Kidney (tissue), 14 donors: ENCODE results near the gene FBXL16. TPM values are rescaled to one million over a fixed set of nuclear protein-coding genes. Genes with fewer than 3 reads are reported as not detected.

Experiments
- DNase-seq, 5 donors: peaks; one replicate each; pipeline ENCODE4 v3.0.0-alpha.2; 2013 to 2020
- FAIRE-seq: peaks from 2 replicates; lab custom pipeline; 2012; peaks lifted over from hg19 to GRCh38; lab: Jason Lieb, UNC
- H3K27ac ChIP-seq, 2 donors: one replicate each; pipeline ENCODE4 v1.7.0; 2013; ENCODE audit warnings: low read depth in 2 of 2, low read length in 2 of 2, inconsistent platforms in 1 of 2
- H3K27me3 ChIP-seq: one replicate; pipeline ENCODE4 v1.7.1; 2013; ENCODE audit warnings: low read length, inconsistent platforms; ENCODE audit not compliant: control insufficient read depth, insufficient read depth
- H3K36me3 ChIP-seq, 3 donors: one replicate each; pipeline versions ENCODE4 v1.7.0 to v1.7.1; 2013; ENCODE audit warnings: low read length in 3 of 3, control low read depth in 1 of 3, inconsistent platforms in 1 of 3; ENCODE audit not compliant: insufficient read depth in 3 of 3, control insufficient read depth in 2 of 3
- H3K4me1 ChIP-seq, 3 donors: one replicate each; pipeline versions ENCODE4 v1.7.0 to v1.7.1; 2013; ENCODE audit warnings: low read length in 3 of 3, inconsistent platforms in 1 of 3, low read depth in 1 of 3; ENCODE audit not compliant: control insufficient read depth in 2 of 3, insufficient read depth in 2 of 3
- H3K4me3 ChIP-seq, 3 donors: one replicate each; pipeline versions ENCODE4 v1.7.0 to v1.8.1; 2013; ENCODE audit warnings: low read length in 3 of 3, control low read depth in 1 of 3, inconsistent platforms in 1 of 3
- H3K9ac ChIP-seq, 3 donors: one replicate each; pipeline versions ENCODE4 v1.7.0 to v1.7.1; 2013; ENCODE audit warnings: low read length in 3 of 3, control low read depth in 1 of 3, inconsistent platforms in 1 of 3
- H3K9me3 ChIP-seq, 3 donors: one replicate each; pipeline versions ENCODE4 v1.7.0 to v1.7.1; 2013; ENCODE audit warnings: low read length in 3 of 3, control low read depth in 1 of 3, inconsistent platforms in 1 of 3; ENCODE audit not compliant: control insufficient read depth in 2 of 3, insufficient read depth in 1 of 3
- CTCF ChIP-seq: IDR thresholded peaks from 3 replicates; pipeline ENCODE4 v1.5.1; 2012; ENCODE audit warnings: mild to moderate bottlenecking, moderate library complexity, borderline replicate concordance; ENCODE audit not compliant: insufficient read depth; ENCODE audit errors: extremely low read depth
- intact Hi-C: fragments of 100-400 bp; cut with DNase I; formaldehyde crosslinking; loops from one replicate; pipeline ENCODE4 v1.11.1; 2022
- polyA plus RNA-seq: library from polyadenylated mRNA; stranded (reverse); fragments of 350-450 nt; fragmentation: Illumina TruSeq; extraction: RNeasy Lipid Tissue Mini Kit (QIAGEN cat#74804); gene quantifications from one replicate; pipeline ENCODE4 v1.2.3, GENCODE V29; 2014; ENCODE audit warnings: low read depth, low replicate concordance; ENCODE audit not compliant: insufficient read depth
- total RNA-seq: library from RNA; stranded (reverse); fragmentation: NEBNext Ultra II Directional; extraction: Animal tissue kit (Norgen Biotek cat#: 25700); gene quantifications from one replicate; pipeline ENCODE4 v1.2.1, GENCODE V29; 2021
- donor health status: control.
- donor health status: control.
- donor health status: control.
- donor health status: control.
- donor health status: control.
- donor health status: DM: yes; HTN: yes; CAD: no.
- donor health status: Normal renal cell carcinoma (clear cell type).

The FBXL16 gene
- total and polyA plus RNA-seq, 2 donors from 2014 or later = 12.0 to 44.9 TPM

DNA sequence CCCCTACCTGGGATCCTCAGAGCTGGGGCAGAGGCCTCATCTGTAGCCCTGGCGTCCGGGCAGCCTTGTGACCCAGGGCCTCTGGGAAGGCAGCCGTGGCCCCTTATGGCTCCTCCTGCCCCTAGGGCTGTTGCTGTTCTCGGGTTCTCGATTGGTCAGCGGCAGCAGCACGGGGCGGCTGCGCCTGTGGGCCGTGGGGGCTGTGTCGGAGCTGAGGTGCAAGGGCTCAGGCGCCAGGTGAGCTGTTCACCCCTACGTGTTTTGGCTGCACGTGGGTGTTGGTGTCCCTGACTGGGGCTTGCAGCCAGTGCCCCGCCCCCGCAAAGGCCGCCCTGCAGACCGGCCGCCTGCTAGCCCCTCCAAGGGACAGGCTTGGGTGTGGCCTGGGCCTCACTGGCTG lies 43.5 kb downstream of the FBXL16 start:
- Histone ChIP-seq H3K36me3 (no peaks in the 10 kb centered on the region), H3K9ac (no peak overlapping the region), H3K4me1 (peaks cover 0 to 10% (median 0%) of the 10 kb centered on the region in 3 donors), H3K4me3 (no peak overlapping the region), H3K9me3 (no peaks in the 10 kb centered on the region), H3K27ac (no peak overlapping the region), H3K27me3 (no peaks in the 10 kb centered on the region)
- DNase-seq (no peak), FAIRE-seq (no peak)
- intact Hi-C loops = no loop called here
- TF ChIP-seq CTCF = no peak

DNA sequence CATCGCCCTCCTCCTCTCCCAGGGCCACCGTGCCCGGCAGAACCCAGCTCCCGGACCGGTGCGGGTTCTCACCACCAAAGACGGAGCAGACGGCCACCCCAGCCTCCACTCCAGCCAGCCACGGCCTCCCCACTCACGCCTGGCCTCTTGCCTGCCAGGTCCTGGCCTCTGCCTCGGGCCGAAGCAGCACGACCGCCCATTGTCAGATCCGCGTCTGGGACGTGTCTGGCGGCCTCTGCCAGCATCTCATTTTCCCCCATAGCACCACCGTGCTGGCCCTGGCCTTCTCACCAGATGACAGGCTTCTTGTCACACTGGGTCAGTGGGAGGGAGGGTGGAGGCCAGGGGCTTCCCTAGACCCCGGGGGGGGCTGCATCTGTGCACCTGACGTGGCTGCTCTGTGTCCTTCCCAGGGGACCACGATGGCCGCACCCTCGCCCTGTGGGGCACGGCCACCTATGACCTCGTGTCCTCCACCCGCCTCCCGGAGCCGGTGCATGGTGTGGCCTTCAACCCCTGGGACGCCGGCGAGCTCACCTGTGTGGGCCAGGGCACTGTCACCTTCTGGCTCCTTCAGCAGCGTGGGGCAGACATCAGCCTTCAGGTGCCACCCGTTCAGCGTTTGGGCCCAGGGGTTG lies 44.3 kb downstream of the FBXL16 start:
- Histone ChIP-seq H3K9me3 (no peaks in the 10 kb centered on the region), H3K27me3 (no peaks in the 10 kb centered on the region), H3K4me3 (no peak overlapping the region), H3K9ac (peak overlapping the region in 1 of 3 donors; percentile 19), H3K4me1 (peaks cover 0 to 10% (median 0%) of the 10 kb centered on the region in 3 donors), H3K36me3 (no peaks in the 10 kb centered on the region), H3K27ac (peak overlapping the region in 1 of 2 donors; percentile 13)
- DNase-seq (no peak), FAIRE-seq (no peak)
- intact Hi-C loops = no loop called here
- TF ChIP-seq CTCF = no peak

GRCh38 chr16:660459-661183 lies 45.0 kb downstream of the FBXL16 start:
- no peak for FAIRE-seq
- intact Hi-C loops = no loop called here
- Histone ChIP-seq H3K4me3 (no peak overlapping the region), H3K36me3 (no peaks in the 10 kb centered on the region), H3K27me3 (no peaks in the 10 kb centered on the region), H3K27ac (no peak overlapping the region), H3K9me3 (no peaks in the 10 kb centered on the region), H3K4me1 (peaks cover 0 to 10% (median 0%) of the 10 kb centered on the region in 3 donors), H3K9ac (no peak overlapping the region)
- peak; percentile 67 for TF ChIP-seq CTCF
- peak; percentile 89 to 98 (median 94) for DNase-seq
